ENCODE results near the gene DNAH6. TPM values are rescaled to one million over a fixed set of nuclear protein-coding genes. Genes with fewer than 3 reads are reported as not detected.

The DNAH6 gene
- total RNA-seq, 1 experiment from 2014 or later, result not detected

DNA sequence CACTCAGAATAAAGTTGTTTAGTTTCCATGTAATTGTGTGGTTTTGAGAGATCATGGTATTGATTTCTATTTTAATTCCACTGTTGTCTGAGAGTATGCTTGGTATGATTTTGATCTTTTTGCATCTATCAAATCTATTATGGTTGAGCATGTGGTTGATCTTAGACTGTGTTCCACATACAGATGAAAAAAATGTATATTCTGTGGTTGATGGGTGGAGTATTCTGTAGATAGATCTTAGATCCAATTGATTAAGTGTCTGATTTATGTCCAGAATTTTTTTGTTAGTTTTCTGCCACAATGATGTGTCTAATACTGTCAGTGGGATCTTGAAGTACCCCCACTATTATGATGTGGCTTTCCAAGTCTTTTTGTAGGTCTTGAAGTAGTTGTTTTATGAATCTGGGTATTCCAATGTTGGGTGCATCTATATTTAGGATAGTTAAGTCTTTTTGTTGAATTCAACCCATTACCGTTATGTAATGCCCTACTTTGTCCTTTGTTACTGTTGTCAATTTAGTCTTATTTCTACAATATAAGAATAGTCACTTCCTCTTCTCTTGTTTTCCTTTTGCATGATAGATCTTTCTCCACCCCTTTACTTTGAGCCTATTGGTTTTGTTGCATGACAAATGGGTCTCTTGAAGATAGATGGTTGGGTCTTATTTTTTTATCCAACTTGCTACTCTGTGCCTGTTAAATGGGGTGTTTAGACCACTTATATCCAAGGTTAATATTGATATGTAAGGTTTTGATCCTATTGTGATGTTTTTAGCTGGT is 262.8 kb downstream of the DNAH6 start:
- Histone ChIP-seq H3K36me3 (ENCODE audit: insufficient read depth, low read length, poor library complexity, severe bottlenecking) (no peaks in the 10 kb centered on the region), H3K4me3 (ENCODE audit: low read depth, low read length, poor library complexity, severe bottlenecking) (no peak overlapping the region), H3K27me3 (replicated peaks; ENCODE audit: insufficient read depth, low read depth, low read length, poor library complexity) (no peaks in the 10 kb centered on the region), H3K27ac (ENCODE audit: low read depth, low read length, poor library complexity, severe bottlenecking) (no peak overlapping the region), H3K4me1 (ENCODE audit: insufficient read depth, low read length, poor library complexity, severe bottlenecking) (no peaks in the 10 kb centered on the region), H3K9me3 (ENCODE audit: low read depth, low read length, poor library complexity, severe bottlenecking) (no peaks in the 10 kb centered on the region)
- ChIA-PET CTCF (no interaction called here), POLR2A (ENCODE audit: low non-redundant PET) (no interaction called here)
- no TSS peak for BruUV-seq (replicated peaks)
- DNase-seq (ENCODE audit: low spot score), result no peak
- TF ChIP-seq, protein P1, sequence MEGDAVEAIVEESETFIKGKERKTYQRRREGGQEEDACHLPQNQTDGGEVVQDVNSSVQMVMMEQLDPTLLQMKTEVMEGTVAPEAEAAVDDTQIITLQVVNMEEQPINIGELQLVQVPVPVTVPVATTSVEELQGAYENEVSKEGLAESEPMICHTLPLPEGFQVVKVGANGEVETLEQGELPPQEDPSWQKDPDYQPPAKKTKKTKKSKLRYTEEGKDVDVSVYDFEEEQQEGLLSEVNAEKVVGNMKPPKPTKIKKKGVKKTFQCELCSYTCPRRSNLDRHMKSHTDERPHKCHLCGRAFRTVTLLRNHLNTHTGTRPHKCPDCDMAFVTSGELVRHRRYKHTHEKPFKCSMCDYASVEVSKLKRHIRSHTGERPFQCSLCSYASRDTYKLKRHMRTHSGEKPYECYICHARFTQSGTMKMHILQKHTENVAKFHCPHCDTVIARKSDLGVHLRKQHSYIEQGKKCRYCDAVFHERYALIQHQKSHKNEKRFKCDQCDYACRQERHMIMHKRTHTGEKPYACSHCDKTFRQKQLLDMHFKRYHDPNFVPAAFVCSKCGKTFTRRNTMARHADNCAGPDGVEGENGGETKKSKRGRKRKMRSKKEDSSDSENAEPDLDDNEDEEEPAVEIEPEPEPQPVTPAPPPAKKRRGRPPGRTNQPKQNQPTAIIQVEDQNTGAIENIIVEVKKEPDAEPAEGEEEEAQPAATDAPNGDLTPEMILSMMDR (conservative IDR thresholded peaks at IDR 0.05; ENCODE audit: low read depth, low read length), result no peak
- no peak for TF ChIP-seq EZH2 (IDR thresholded peaks at IDR 0.05; ENCODE audit: borderline replicate concordance, low read depth, low read length, poor library complexity, severe bottlenecking)
- intact Hi-C loops (cut with micrococcal nuclease; ENCODE audit: unreplicated experiment), result no loop called here

DNA sequence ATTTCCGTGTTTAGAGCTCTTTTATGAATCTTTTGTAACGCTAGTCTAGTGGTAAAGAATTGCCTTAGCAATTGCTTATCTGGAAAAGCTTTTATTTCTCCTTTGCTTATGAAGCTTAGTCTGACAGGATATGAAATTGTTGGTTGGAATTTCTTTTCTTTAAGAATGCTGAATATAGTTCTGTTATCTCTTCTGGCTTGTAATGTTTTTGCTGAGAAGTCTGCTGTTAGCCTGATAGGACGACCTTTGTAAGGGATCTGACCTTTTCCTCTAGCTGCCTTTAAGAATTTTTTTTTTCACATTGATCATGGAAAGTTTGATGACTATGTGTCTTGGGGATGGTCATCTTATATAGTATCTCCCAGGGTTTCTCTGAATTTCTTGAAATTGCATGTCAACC is 263.5 kb downstream of the DNAH6 start:
- no peak for TF ChIP-seq EZH2 (IDR thresholded peaks at IDR 0.05; ENCODE audit: borderline replicate concordance, low read depth, low read length, poor library complexity, severe bottlenecking)
- TF ChIP-seq, protein P1 (conservative IDR thresholded peaks at IDR 0.05; ENCODE audit: low read depth, low read length), result no peak
- intact Hi-C loops (cut with micrococcal nuclease; ENCODE audit: unreplicated experiment), result no loop called here
- H3K4me1 ChIP-seq (ENCODE audit: insufficient read depth, low read length, poor library complexity, severe bottlenecking), result no peaks in the 10 kb centered on the region
- BruUV-seq (replicated peaks), result no TSS peak
- H3K36me3 ChIP-seq (ENCODE audit: insufficient read depth, low read length, poor library complexity, severe bottlenecking), result no peaks in the 10 kb centered on the region
- CTCF ChIA-PET, result no interaction called here
- POLR2A ChIA-PET (ENCODE audit: low non-redundant PET), result no interaction called here
- no peaks in the 10 kb centered on the region for H3K9me3 ChIP-seq (ENCODE audit: low read depth, low read length, poor library complexity, severe bottlenecking)
- H3K4me3 ChIP-seq (ENCODE audit: low read depth, low read length, poor library complexity, severe bottlenecking), result no peak overlapping the region
- no peaks in the 10 kb centered on the region for H3K27me3 ChIP-seq (replicated peaks; ENCODE audit: insufficient read depth, low read depth, low read length, poor library complexity)
- DNase-seq (ENCODE audit: low spot score), result no peak
- H3K27ac ChIP-seq (ENCODE audit: low read depth, low read length, poor library complexity, severe bottlenecking), result no peak overlapping the region

DNA sequence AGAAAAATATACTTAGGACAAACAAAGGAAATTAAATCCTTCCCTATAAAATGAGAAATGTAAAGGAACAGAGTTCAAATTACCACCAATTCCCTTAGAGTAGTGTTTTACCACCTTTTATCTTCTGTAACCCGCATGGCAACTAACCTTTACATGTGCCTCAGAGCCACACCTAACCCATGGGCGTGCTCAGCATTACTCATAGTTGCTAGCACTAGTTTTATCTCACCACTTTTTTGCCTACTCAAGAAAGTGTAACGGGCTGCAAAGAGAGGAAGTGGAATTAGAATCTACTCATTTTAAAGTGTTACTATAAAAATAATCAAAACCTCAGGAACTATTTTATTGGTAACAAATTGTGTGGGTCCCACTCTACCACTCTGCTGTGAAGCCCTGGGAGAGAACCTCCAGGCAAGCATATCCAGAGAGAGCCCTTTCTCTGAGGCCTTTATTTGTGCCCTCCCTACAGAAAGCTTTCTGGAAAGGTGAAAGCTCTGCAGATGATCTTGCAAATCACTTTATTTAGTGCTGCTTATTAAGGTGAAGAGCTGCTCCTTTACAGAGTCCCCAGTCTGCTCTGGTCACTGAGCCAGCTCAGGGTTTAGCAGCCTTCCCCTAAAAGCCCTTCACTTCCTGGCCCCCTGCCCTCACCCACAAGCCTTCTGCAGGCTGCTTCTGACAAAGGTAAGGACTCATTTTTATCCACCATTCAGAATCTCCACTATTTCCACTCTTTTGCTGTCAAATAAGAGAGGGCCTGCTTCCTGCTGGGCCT is 265.8 kb downstream of the DNAH6 start:
- Histone ChIP-seq H3K27ac (ENCODE audit: low read depth, low read length, poor library complexity, severe bottlenecking) (no peak overlapping the region), H3K27me3 (replicated peaks; ENCODE audit: insufficient read depth, low read depth, low read length, poor library complexity) (no peaks in the 10 kb centered on the region), H3K9me3 (ENCODE audit: low read depth, low read length, poor library complexity, severe bottlenecking) (no peaks in the 10 kb centered on the region), H3K36me3 (ENCODE audit: insufficient read depth, low read length, poor library complexity, severe bottlenecking) (no peaks in the 10 kb centered on the region), H3K4me3 (ENCODE audit: low read depth, low read length, poor library complexity, severe bottlenecking) (no peak overlapping the region), H3K4me1 (ENCODE audit: insufficient read depth, low read length, poor library complexity, severe bottlenecking) (no peaks in the 10 kb centered on the region)
- intact Hi-C loops (cut with micrococcal nuclease; ENCODE audit: unreplicated experiment), result no loop called here
- no peak for TF ChIP-seq EZH2 (IDR thresholded peaks at IDR 0.05; ENCODE audit: borderline replicate concordance, low read depth, low read length, poor library complexity, severe bottlenecking)
- TF ChIP-seq, protein P1 (conservative IDR thresholded peaks at IDR 0.05; ENCODE audit: low read depth, low read length), result no peak
- no TSS peak for BruUV-seq (replicated peaks)
- ChIA-PET CTCF (no interaction called here), POLR2A (ENCODE audit: low non-redundant PET) (no interaction called here)
- no peak for DNase-seq (ENCODE audit: low spot score)
